HUES6 (cell line): ENCODE data around the gene HNMT.

Experiments
- H3K27ac ChIP-seq: 2 replicates; pipeline ENCODE4 v1.7.0; 2013; ENCODE audit warnings: low read depth, mild to moderate bottlenecking, low read length, inconsistent platforms
- H3K27me3 ChIP-seq: 2 replicates; pipeline ENCODE4 v1.6.1; 2013; ENCODE audit warnings: low read length; ENCODE audit not compliant: control insufficient read depth, insufficient read depth
- H3K36me3 ChIP-seq: 2 replicates; pipeline ENCODE4 v1.6.1; 2013; ENCODE audit warnings: low read length; ENCODE audit not compliant: control insufficient read depth, insufficient read depth
- H3K4me1 ChIP-seq: 2 replicates; pipeline ENCODE4 v1.6.1; 2013; ENCODE audit warnings: low read length; ENCODE audit not compliant: control insufficient read depth, insufficient read depth
- H3K4me3 ChIP-seq: 2 replicates; pipeline ENCODE4 v1.5.1; 2013; ENCODE audit warnings: low read depth, low read length
- H3K9ac ChIP-seq: one replicate; pipeline ENCODE4 v1.6.1; 2013; ENCODE audit warnings: mild to moderate bottlenecking, low read length
- H3K9me3 ChIP-seq: 2 replicates; pipeline ENCODE4 v1.6.1; 2013; ENCODE audit warnings: low read depth, low read length; ENCODE audit not compliant: control insufficient read depth, insufficient read depth

HNMT gene

GRCh38 chr2:137975280-137976271 lies 11.3 kb downstream of the HNMT start:
- no peaks in the 10 kb centered on the region for H3K36me3 ChIP-seq

GRCh38 chr2:137976274-137976673 lies 12.0 kb downstream of the HNMT start:
- Histone ChIP-seq H3K9me3 (no peaks in the 10 kb centered on the region), H3K27me3 (no peaks in the 10 kb centered on the region), H3K36me3 (no peaks in the 10 kb centered on the region), H3K9ac (no peak overlapping the region), H3K27ac (no peak overlapping the region), H3K4me3 (no peak overlapping the region), H3K4me1 (peaks cover 4% of the 10 kb centered on the region; the same call in 1 of the 2 replicates)

More at GRCh38 chr2:137975280-137976271, 11.3 kb downstream of the HNMT start:
- Histone ChIP-seq H3K27ac (no peak overlapping the region), H3K4me3 (no peak overlapping the region), H3K9me3 (no peaks in the 10 kb centered on the region), H3K4me1 (peaks cover 4% of the 10 kb centered on the region; the same call in 1 of the 2 replicates), H3K27me3 (no peaks in the 10 kb centered on the region), H3K9ac (no peak overlapping the region)

DNA sequence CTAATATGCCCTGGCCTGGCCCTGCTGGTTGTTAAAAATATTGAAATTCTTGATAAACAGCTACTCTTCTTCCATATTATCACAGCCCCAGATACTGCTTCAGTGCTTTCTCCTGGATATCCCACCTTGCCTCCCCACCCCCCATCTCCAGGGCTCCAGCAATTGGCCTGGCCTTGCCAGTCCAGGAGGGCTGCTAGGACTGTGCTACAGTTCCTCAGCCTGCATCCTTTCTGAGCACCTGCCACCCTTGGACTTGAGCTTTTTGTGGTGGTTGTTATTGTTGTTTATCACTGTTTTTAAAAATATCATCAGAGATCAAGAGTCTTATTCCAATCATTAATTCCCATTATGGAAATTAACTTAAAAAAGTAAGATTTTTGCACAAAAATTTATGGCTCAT lies 13.5 kb downstream of the HNMT start:
- H3K4me1 ChIP-seq = peaks cover 4% of the 10 kb centered on the region; the same call in 1 of the 2 replicates
- no peak overlapping the region for H3K27ac ChIP-seq
- H3K27me3 ChIP-seq = no peaks in the 10 kb centered on the region
- no peak overlapping the region for H3K4me3 ChIP-seq
- H3K9ac ChIP-seq = no peak overlapping the region
- no peaks in the 10 kb centered on the region for H3K9me3 ChIP-seq
- no peaks in the 10 kb centered on the region for H3K36me3 ChIP-seq

- Histone ChIP-seq H3K27ac (no peak overlapping the region), H3K9ac (no peak overlapping the region), H3K4me1 (peaks cover 4% of the 10 kb centered on the region; the same call in 1 of the 2 replicates), H3K9me3 (no peaks in the 10 kb centered on the region), H3K4me3 (no peak overlapping the region), H3K27me3 (no peaks in the 10 kb centered on the region), H3K36me3 (no peaks in the 10 kb centered on the region)
These were observed 16.2 kb downstream of the HNMT start for GRCh38 chr2:137980459-137980858.

- Histone ChIP-seq H3K9me3 (no peaks in the 10 kb centered on the region), H3K36me3 (no peaks in the 10 kb centered on the region), H3K4me1 (no peaks in the 10 kb centered on the region), H3K27ac (no peak overlapping the region), H3K4me3 (no peak overlapping the region), H3K27me3 (no peaks in the 10 kb centered on the region), H3K9ac (no peak overlapping the region)
These were observed 16.9 kb downstream of the HNMT start for GRCh38 chr2:137981112-137981656.

- Histone ChIP-seq H3K4me3 (no peak overlapping the region), H3K27ac (no peak overlapping the region), H3K9me3 (no peaks in the 10 kb centered on the region), H3K9ac (no peak overlapping the region), H3K36me3 (no peaks in the 10 kb centered on the region), H3K4me1 (no peaks in the 10 kb centered on the region), H3K27me3 (no peaks in the 10 kb centered on the region)
These were observed 19.3 kb downstream of the HNMT start for GRCh38 chr2:137983581-137983980.

GRCh38 chr2:137986268-137986667 lies 22.0 kb downstream of the HNMT start:
- no peaks in the 10 kb centered on the region for H3K36me3 ChIP-seq
- no peak overlapping the region for H3K27ac ChIP-seq
- H3K4me3 ChIP-seq = no peak overlapping the region
- peaks cover 6% of the 10 kb centered on the region; the same call in 1 of the 2 replicates for H3K9me3 ChIP-seq
- H3K4me1 ChIP-seq = no peaks in the 10 kb centered on the region
- H3K9ac ChIP-seq = no peak overlapping the region
- no peaks in the 10 kb centered on the region for H3K27me3 ChIP-seq

GRCh38 chr2:137987011-137987410 lies 22.7 kb downstream of the HNMT start:
- Histone ChIP-seq H3K27me3 (no peaks in the 10 kb centered on the region), H3K9me3 (peaks cover 8% of the 10 kb centered on the region; the same call in 1 of the 2 replicates), H3K27ac (no peak overlapping the region), H3K4me1 (no peaks in the 10 kb centered on the region), H3K9ac (no peak overlapping the region), H3K4me3 (no peak overlapping the region), H3K36me3 (no peaks in the 10 kb centered on the region)

GRCh38 chr2:137991078-137991477 lies 26.8 kb downstream of the HNMT start:
- no peak overlapping the region for H3K27ac ChIP-seq
- no peaks in the 10 kb centered on the region for H3K27me3 ChIP-seq
- H3K4me1 ChIP-seq = no peaks in the 10 kb centered on the region
- H3K36me3 ChIP-seq = no peaks in the 10 kb centered on the region; the same call in 1 of the 2 replicates
- peaks cover 18% of the 10 kb centered on the region; the same call in 1 of the 2 replicates for H3K9me3 ChIP-seq
- no peak overlapping the region for H3K4me3 ChIP-seq
- no peak overlapping the region for H3K9ac ChIP-seq

- H3K4me1 ChIP-seq = no peaks in the 10 kb centered on the region
- H3K27me3 ChIP-seq = no peaks in the 10 kb centered on the region
- no peak overlapping the region for H3K9ac ChIP-seq
- no peak overlapping the region for H3K4me3 ChIP-seq
- H3K27ac ChIP-seq = no peak overlapping the region
- peaks cover 18% of the 10 kb centered on the region; the same call in 1 of the 2 replicates for H3K9me3 ChIP-seq
- H3K36me3 ChIP-seq = no peaks in the 10 kb centered on the region; the same call in 1 of the 2 replicates
These were observed 27.9 kb downstream of the HNMT start for GRCh38 chr2:137992039-137992646.
